Neural progenitor cell (in vitro differentiated cells): Measurements from ENCODE around the gene CLDN9. TPM values are rescaled to one million over a fixed set of nuclear protein-coding genes. Genes with fewer than 3 reads are reported as not detected.

Source experiments
- DNase-seq: peaks from one replicate; pipeline ENCODE4 v3.0.0-alpha.2; 2016; ENCODE audit warnings: low spot score
- H2AFZ ChIP-seq: fragments of 200-600 bp; sonication (generic); replicated peaks from 2 replicates; pipeline ENCODE4 v1.6.1; 2016; ENCODE audit warnings: antibody characterized with exemption
- H3F3A ChIP-seq: fragments of 200-600 bp; sonication (generic); 2 replicates; pipeline ENCODE4 v1.6.1; 2016; ENCODE audit warnings: antibody characterized with exemption, low read depth
- H3K27ac ChIP-seq: fragments of 200-600 bp; sonication (generic); 2 replicates; pipeline ENCODE4 v1.5.1; 2016; ENCODE audit warnings: mild to moderate bottlenecking
- H3K27me3 ChIP-seq: fragments of 200-600 bp; sonication (generic); 2 replicates; pipeline ENCODE4 v1.6.1; 2016; ENCODE audit warnings: mild to moderate bottlenecking, moderate library complexity
- H3K36me3 ChIP-seq: fragments of 200-600 bp; sonication (generic); 2 replicates; pipeline ENCODE4 v1.5.1; 2016
- H3K4me1 ChIP-seq: fragments of 200-600 bp; sonication (generic); 2 replicates; pipeline ENCODE4 v1.6.1; 2016; ENCODE audit warnings: mixed run types
- H3K4me2 ChIP-seq: fragments of 200-600 bp; sonication (generic); 2 replicates; pipeline ENCODE4 v1.6.1; 2016
- H3K4me3 ChIP-seq: fragments of 200-600 bp; sonication (generic); 2 replicates; pipeline ENCODE4 v1.5.1; 2016
- H3K79me2 ChIP-seq: fragments of 200-600 bp; sonication (generic); 2 replicates; pipeline ENCODE4 v1.6.1; 2016; ENCODE audit warnings: low read depth
- H3K9ac ChIP-seq: fragments of 200-600 bp; sonication (generic); 2 replicates; pipeline ENCODE4 v1.6.1; 2016
- H3K9me3 ChIP-seq: fragments of 200-600 bp; sonication (generic); 2 replicates; pipeline ENCODE4 v1.5.1; 2016; ENCODE audit warnings: low read depth
- H4K20me1 ChIP-seq: fragments of 200-600 bp; sonication (generic); 2 replicates; pipeline ENCODE4 v1.6.1; 2016; ENCODE audit warnings: low read depth
- H3K27ac Mint-ChIP-seq: 3 replicates; pipeline ENCODE4 v1.8.0; 2021; ENCODE audit warnings: mixed read lengths
- H3K27me3 Mint-ChIP-seq: 2 replicates; pipeline ENCODE4 v1.8.0; 2022; ENCODE audit warnings: low read depth, mild to moderate bottlenecking, inconsistent platforms, moderate library complexity, mixed read lengths; ENCODE audit not compliant: insufficient read depth
- H3K36me3 Mint-ChIP-seq: 3 replicates; pipeline ENCODE4 v1.8.0; 2021; ENCODE audit warnings: mixed read lengths
- H3K4me1 Mint-ChIP-seq: 3 replicates; pipeline ENCODE4 v1.8.0; 2021; ENCODE audit warnings: mixed read lengths
- H3K4me3 Mint-ChIP-seq: 3 replicates; pipeline ENCODE4 v1.8.0; 2021; ENCODE audit warnings: mild to moderate bottlenecking, moderate library complexity, mixed read lengths
- H3K9me3 Mint-ChIP-seq: 3 replicates; pipeline ENCODE4 v1.8.0; 2020; ENCODE audit warnings: mixed read lengths
- EZH2 ChIP-seq: fragments of 200-600 bp; sonication (generic); IDR thresholded peaks from 2 replicates; pipeline ENCODE4 v1.6.1; 2017; ENCODE audit warnings: antibody characterized with exemption, mild to moderate bottlenecking, moderate library complexity
- EZH2phosphoT487 ChIP-seq: fragments of 200-600 bp; sonication (generic); IDR thresholded peaks from 2 replicates; pipeline ENCODE4 v1.6.1; 2017; ENCODE audit warnings: antibody characterized with exemption
- total RNA-seq: library from RNA; depleted of rRNA; stranded (reverse); fragments of >200 nt; gene quantifications from 2 replicates; pipeline ENCODE4 v1.2.3, GENCODE V29; 2015; ENCODE audit warnings: low replicate concordance
- TF ChIP-seq, protein P1 (sequence below): fragments of 200-600 bp; sonication (generic); IDR thresholded peaks from 2 replicates; pipeline ENCODE4 v1.5.1; 2017; ENCODE audit warnings: antibody characterized with exemption, mild to moderate bottlenecking

Gene CLDN9
- total RNA-seq, 1 donor from 2014 or later = not detected

DNA sequence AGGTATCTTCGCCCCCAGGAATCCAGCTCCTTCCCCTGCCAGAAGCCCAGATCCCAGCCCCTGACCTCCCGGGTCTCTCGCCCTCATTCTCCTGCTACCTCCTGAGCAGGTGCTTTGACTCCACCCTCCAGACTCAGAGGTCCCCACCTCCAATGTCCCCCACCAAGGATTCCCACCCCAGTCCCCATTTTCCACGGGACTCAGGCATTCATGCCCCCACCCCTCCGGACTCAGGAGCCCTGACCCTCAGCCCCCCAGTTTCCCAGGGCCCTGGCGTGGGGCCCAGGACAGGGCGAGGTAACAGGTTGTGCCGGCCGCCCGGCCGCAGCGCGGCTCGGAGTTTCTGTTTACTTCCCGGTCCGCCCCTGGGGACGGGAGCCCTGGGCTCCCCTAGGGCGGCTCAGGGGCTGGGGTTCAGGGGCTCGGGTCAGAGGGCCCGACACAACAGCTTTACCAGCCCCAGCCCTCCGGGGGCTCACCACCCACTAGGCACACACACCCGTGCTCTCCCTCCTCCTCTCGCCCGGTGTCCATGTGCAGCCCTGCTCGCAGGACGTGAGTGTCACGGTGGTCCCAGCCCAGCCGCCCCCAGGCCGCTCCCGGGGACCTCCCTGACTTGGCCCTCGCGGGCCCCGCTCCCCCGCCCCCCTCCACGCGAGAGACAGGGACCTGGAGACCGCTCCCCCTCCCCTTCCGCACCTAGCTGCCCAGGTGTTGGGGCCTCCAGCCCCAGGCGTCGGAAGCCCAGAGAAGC lies 23.4 kb downstream of the CLDN9 start:
- Histone ChIP-seq H3K27me3 (peaks cover 90% of the 10 kb centered on the region), H3K79me2 (no peaks in the 10 kb centered on the region), H3K4me1 (peaks cover 4% of the 10 kb centered on the region), H3K9ac (no peak overlapping the region), H2AFZ (no peak overlapping the region), H3K4me2 (peak overlapping the region; percentile 4), H3K9me3 (no peaks in the 10 kb centered on the region), H3K4me3 (no peak overlapping the region), H4K20me1 (peaks cover 3% of the 10 kb centered on the region), H3F3A (peaks cover 4% of the 10 kb centered on the region), H3K27ac (no peak overlapping the region), H3K36me3 (no peaks in the 10 kb centered on the region)
- Mint-ChIP-seq H3K9me3 (no peaks in the 10 kb centered on the region), H3K4me1 (peaks cover 12% of the 10 kb centered on the region), H3K27me3 (peaks cover 66% of the 10 kb centered on the region), H3K4me3 (peak overlapping the region; percentile 52), H3K27ac (no peak overlapping the region), H3K36me3 (peaks cover 1% of the 10 kb centered on the region)
- DNase-seq = no peak
- TF ChIP-seq EZH2phosphoT487 (no peak), EZH2 (no peak)
- TF ChIP-seq, protein P1, sequence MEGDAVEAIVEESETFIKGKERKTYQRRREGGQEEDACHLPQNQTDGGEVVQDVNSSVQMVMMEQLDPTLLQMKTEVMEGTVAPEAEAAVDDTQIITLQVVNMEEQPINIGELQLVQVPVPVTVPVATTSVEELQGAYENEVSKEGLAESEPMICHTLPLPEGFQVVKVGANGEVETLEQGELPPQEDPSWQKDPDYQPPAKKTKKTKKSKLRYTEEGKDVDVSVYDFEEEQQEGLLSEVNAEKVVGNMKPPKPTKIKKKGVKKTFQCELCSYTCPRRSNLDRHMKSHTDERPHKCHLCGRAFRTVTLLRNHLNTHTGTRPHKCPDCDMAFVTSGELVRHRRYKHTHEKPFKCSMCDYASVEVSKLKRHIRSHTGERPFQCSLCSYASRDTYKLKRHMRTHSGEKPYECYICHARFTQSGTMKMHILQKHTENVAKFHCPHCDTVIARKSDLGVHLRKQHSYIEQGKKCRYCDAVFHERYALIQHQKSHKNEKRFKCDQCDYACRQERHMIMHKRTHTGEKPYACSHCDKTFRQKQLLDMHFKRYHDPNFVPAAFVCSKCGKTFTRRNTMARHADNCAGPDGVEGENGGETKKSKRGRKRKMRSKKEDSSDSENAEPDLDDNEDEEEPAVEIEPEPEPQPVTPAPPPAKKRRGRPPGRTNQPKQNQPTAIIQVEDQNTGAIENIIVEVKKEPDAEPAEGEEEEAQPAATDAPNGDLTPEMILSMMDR = no peak

DNA sequence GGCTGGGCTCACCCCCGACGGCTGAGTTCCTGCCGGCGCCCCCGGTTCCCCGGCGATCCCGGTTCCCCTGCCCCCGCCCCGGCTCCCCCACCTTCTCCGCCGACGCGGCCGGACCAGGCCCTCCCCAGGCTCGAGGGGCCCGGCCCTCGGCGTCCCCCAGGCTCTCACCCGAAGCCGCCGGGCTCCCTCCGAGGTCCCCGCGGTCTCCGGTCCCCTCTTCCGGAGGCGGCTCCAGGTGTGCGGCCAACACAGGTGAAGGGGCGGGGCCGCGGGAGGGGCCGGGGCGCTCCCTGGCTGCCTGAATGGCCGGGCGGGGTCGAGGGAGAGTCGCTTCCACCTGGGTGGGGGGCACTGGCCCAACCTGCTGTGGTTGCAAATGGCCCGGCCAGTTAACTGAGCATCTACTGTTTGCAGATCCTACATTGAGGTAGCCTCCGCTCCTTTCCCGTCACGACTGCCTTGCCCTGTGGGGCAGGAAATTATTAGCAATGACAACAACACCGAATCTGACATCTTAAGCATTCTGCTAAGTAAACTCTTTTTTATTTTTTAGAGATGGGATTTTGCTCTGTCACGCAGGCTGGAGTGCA lies 24.1 kb downstream of the CLDN9 start, which contains the start of gene BICDL2:
TSS of gene BICDL2 (minus strand) at position 219 of the 590 bp plus-strand sequence. CDS start 1,448 bp downstream, outside the sequence.
- H3K27ac ChIP-seq = no peak within 1 kb of the TSS
- H3K27me3 Mint-ChIP-seq = peaks cover 66% of the 10 kb centered on the region
- no peak within 1 kb of the TSS for H2AFZ ChIP-seq
- H3K4me3 Mint-ChIP-seq = peak within 1 kb of the TSS; percentile 63
- H3K79me2 ChIP-seq = no peaks in the 10 kb centered on the region
- TF ChIP-seq, protein P1 = no peak
- TF ChIP-seq EZH2 (peak; percentile 99), EZH2phosphoT487 (peak; percentile 98)
- DNase-seq = no peak
- no peaks in the 10 kb centered on the region for H3K36me3 ChIP-seq
- no peaks in the 10 kb centered on the region for H4K20me1 ChIP-seq
- H3K9me3 ChIP-seq = no peaks in the 10 kb centered on the region
- no peak within 1 kb of the TSS for H3K9ac ChIP-seq
- no peak within 1 kb of the TSS for H3K27ac Mint-ChIP-seq
- H3K4me3 ChIP-seq = no peak within 1 kb of the TSS
- H3K4me1 Mint-ChIP-seq = peaks cover 12% of the 10 kb centered on the region
- H3K36me3 Mint-ChIP-seq = peaks cover 1% of the 10 kb centered on the region
- no peaks in the 10 kb centered on the region for H3F3A ChIP-seq
- H3K4me2 ChIP-seq = peak within 1 kb of the TSS; percentile 4
- H3K9me3 Mint-ChIP-seq = no peaks in the 10 kb centered on the region
- H3K27me3 ChIP-seq = peaks cover 96% of the 10 kb centered on the region
- H3K4me1 ChIP-seq = no peaks in the 10 kb centered on the region

DNA sequence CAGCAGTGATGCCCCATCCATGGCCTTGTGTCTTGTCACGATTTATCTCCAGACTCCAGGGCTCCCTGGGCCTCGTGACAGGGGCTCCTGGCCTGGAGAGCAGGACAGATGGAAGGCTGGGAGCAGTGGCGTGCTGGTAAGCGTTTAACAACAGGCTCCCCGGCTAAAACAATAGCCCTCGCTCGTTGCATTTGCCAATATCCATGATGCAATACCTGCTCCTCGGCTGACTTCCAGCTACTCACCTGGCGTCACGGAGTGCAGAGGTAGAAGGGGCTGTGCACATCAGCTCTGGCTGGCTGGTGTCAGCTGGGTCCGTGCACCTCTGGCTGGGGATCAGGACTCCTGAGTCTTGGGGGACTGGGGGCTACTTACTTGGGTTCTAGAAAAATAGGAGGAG lies 25.5 kb downstream of the CLDN9 start:
- Histone ChIP-seq H3K27me3 (peaks cover 96% of the 10 kb centered on the region), H3K27ac (no peak overlapping the region), H3F3A (no peaks in the 10 kb centered on the region), H2AFZ (no peak overlapping the region), H3K4me2 (no peak overlapping the region), H3K36me3 (no peaks in the 10 kb centered on the region), H3K9ac (no peak overlapping the region), H3K9me3 (no peaks in the 10 kb centered on the region), H3K79me2 (no peaks in the 10 kb centered on the region), H3K4me1 (no peaks in the 10 kb centered on the region), H3K4me3 (no peak overlapping the region), H4K20me1 (no peaks in the 10 kb centered on the region)
- Mint-ChIP-seq H3K27me3 (peaks cover 58% of the 10 kb centered on the region), H3K9me3 (no peaks in the 10 kb centered on the region), H3K4me1 (peaks cover 6% of the 10 kb centered on the region), H3K36me3 (peaks cover 1% of the 10 kb centered on the region), H3K4me3 (no peak overlapping the region), H3K27ac (no peak overlapping the region)
- DNase-seq = no peak
- TF ChIP-seq, protein P1 = no peak
- TF ChIP-seq EZH2 = no peak
- TF ChIP-seq EZH2phosphoT487 = no peak
